Trophoblast cell (in vitro differentiated cells and primary cell): ENCODE measurements around the gene PAK1IP1.

Source experiments
- DNase-seq, 2 donors: peaks; one replicate each; pipeline ENCODE4 v3.0.0-alpha.2; 2016
- H2AFZ ChIP-seq: 2 replicates; pipeline ENCODE4 v1.6.1; 2013; ENCODE audit warnings: low read length, moderate library complexity, mild to moderate bottlenecking; ENCODE audit not compliant: insufficient read depth, poor library complexity
- H2AK5ac ChIP-seq: 2 replicates; pipeline ENCODE4 v1.6.1; 2013; ENCODE audit warnings: mild to moderate bottlenecking, low read length
- H2BK120ac ChIP-seq: 2 replicates; pipeline ENCODE4 v1.6.1; 2013; ENCODE audit warnings: low read length, mild to moderate bottlenecking, moderate library complexity; ENCODE audit not compliant: insufficient read depth, poor library complexity
- H2BK12ac ChIP-seq: 2 replicates; pipeline ENCODE4 v1.6.1; 2013; ENCODE audit warnings: mild to moderate bottlenecking, low read length, moderate library complexity
- H2BK5ac ChIP-seq: 2 replicates; pipeline ENCODE4 v1.6.1; 2013; ENCODE audit warnings: low read length, low read depth, moderate library complexity, mild to moderate bottlenecking; ENCODE audit not compliant: poor library complexity
- H3K14ac ChIP-seq: 2 replicates; pipeline ENCODE4 v1.6.1; 2013; ENCODE audit warnings: mild to moderate bottlenecking, low read length
- H3K18ac ChIP-seq: 2 replicates; pipeline ENCODE4 v1.6.1; 2013; ENCODE audit warnings: mild to moderate bottlenecking, low read length
- H3K23ac ChIP-seq: 2 replicates; pipeline ENCODE4 v1.6.1; 2013; ENCODE audit warnings: low read length
- H3K27ac ChIP-seq: 2 replicates; pipeline ENCODE4 v1.5.1; 2013; ENCODE audit warnings: low read depth, mild to moderate bottlenecking, inconsistent platforms, low read length, moderate library complexity
- H3K27me3 ChIP-seq: 2 replicates; pipeline ENCODE4 v1.6.1; 2013; ENCODE audit warnings: inconsistent platforms, mild to moderate bottlenecking, low read length, moderate library complexity; ENCODE audit not compliant: insufficient read depth
- H3K36me3 ChIP-seq, 2 experiments: 1 replicate in 1 of 2; 2 replicates in 1 of 2; pipeline ENCODE4 v1.6.1; 2013; ENCODE audit warnings: low read length in 2 of 2, mild to moderate bottlenecking in 2 of 2, moderate library complexity in 1 of 2; ENCODE audit not compliant: insufficient read depth in 2 of 2, control insufficient read depth in 1 of 2
- H3K4ac ChIP-seq: 2 replicates; pipeline ENCODE4 v1.6.1; 2013; ENCODE audit warnings: low read depth, mild to moderate bottlenecking, low read length, moderate library complexity
- H3K4me1 ChIP-seq, 2 experiments: 1 replicate in 1 of 2; 2 replicates in 1 of 2; pipeline ENCODE4 v1.6.1; 2013; ENCODE audit warnings: low read length in 2 of 2, mild to moderate bottlenecking in 2 of 2, moderate library complexity in 1 of 2; ENCODE audit not compliant: insufficient read depth in 2 of 2, control insufficient read depth in 1 of 2
- H3K4me2 ChIP-seq: 2 replicates; pipeline ENCODE4 v1.6.1; 2013; ENCODE audit warnings: inconsistent platforms, mild to moderate bottlenecking, low read length, moderate library complexity
- H3K4me3 ChIP-seq: 2 replicates; pipeline ENCODE4 v1.5.1; 2013; ENCODE audit warnings: mild to moderate bottlenecking, low read depth, low read length, inconsistent platforms
- H3K79me1 ChIP-seq: one replicate; pipeline ENCODE4 v1.6.1; 2013; ENCODE audit warnings: low read length
- H3K79me2 ChIP-seq: 2 replicates; pipeline ENCODE4 v1.6.1; 2013; ENCODE audit warnings: low read length, mild to moderate bottlenecking; ENCODE audit not compliant: control insufficient read depth, insufficient read depth, poor library complexity
- H3K9ac ChIP-seq: 2 replicates; pipeline ENCODE4 v1.6.1; 2013; ENCODE audit warnings: mild to moderate bottlenecking, low read length
- H3K9me3 ChIP-seq: 2 replicates; pipeline ENCODE4 v1.6.1; 2013; ENCODE audit warnings: low read depth, mild to moderate bottlenecking, control low read depth, inconsistent platforms, low read length; ENCODE audit not compliant: insufficient read depth
- H4K12ac ChIP-seq: 2 replicates; pipeline ENCODE4 v1.6.1; 2013; ENCODE audit warnings: low read depth, mild to moderate bottlenecking, low read length, moderate library complexity
- H4K8ac ChIP-seq: 2 replicates; pipeline ENCODE4 v1.6.1; 2013; ENCODE audit warnings: low read depth, mild to moderate bottlenecking, low read length, moderate library complexity
- H4K91ac ChIP-seq: one replicate; pipeline ENCODE4 v1.6.1; 2013; ENCODE audit warnings: low read depth, mild to moderate bottlenecking, low read length, moderate library complexity
- WGBS: extraction: QIAGEN DNeasy Blood & Tissue Kit; methylation state at CpG from one replicate; pipeline ENCODE4 v1.1.7; 2013; ENCODE audit warnings: missing lambda C conversion rate; ENCODE audit not compliant: insufficient read length, insufficient coverage; ENCODE audit errors: extremely low coverage; 5-methylcytosine and 5-hydroxymethylcytosine counted together

PAK1IP1 gene

GRCh38 chr6:10686901-10687300, 7.9 kb upstream of the PAK1IP1 start:
- Histone ChIP-seq H2BK120ac (no peak overlapping the region), H3K14ac (no peak overlapping the region), H2BK12ac (no peak overlapping the region), H3K36me3 (no peaks in the 10 kb centered on the region), H2AFZ (no peak overlapping the region), H3K23ac (no peak overlapping the region), H4K91ac (no peak overlapping the region), H3K4me3 (no peak overlapping the region), H3K27ac (no peak overlapping the region), H3K79me1 (peaks cover 5% of the 10 kb centered on the region), H3K18ac (no peak overlapping the region), H2AK5ac (no peak overlapping the region), H3K4ac (no peak overlapping the region), H3K79me2 (no peaks in the 10 kb centered on the region), H4K12ac (no peak overlapping the region), H3K4me2 (no peak overlapping the region), H2BK5ac (no peak overlapping the region), H3K27me3 (no peaks in the 10 kb centered on the region), H3K4me1 (peaks cover 3 to 5% of the 10 kb centered on the region in 2 experiments), H3K9ac (no peak overlapping the region), H3K9me3 (no peaks in the 10 kb centered on the region), H4K8ac (no peak overlapping the region)
- no peak for DNase-seq
- no CpG with 5 or more reads among the region's 8 CpGs for WGBS

- Histone ChIP-seq H4K8ac (no peak overlapping the region), H2AK5ac (no peak overlapping the region), H4K12ac (no peak overlapping the region), H2BK12ac (no peak overlapping the region), H3K4me1 (peaks cover 5 to 6% of the 10 kb centered on the region in 2 experiments), H3K4me3 (no peak overlapping the region), H3K79me2 (no peaks in the 10 kb centered on the region), H3K23ac (no peak overlapping the region), H3K9ac (no peak overlapping the region), H3K18ac (no peak overlapping the region), H2AFZ (no peak overlapping the region), H3K4me2 (no peak overlapping the region), H3K14ac (no peak overlapping the region), H2BK120ac (no peak overlapping the region), H3K9me3 (no peaks in the 10 kb centered on the region), H4K91ac (no peak overlapping the region), H3K79me1 (peaks cover 5% of the 10 kb centered on the region), H2BK5ac (no peak overlapping the region), H3K4ac (no peak overlapping the region), H3K36me3 (no peaks in the 10 kb centered on the region), H3K27me3 (no peaks in the 10 kb centered on the region), H3K27ac (no peak overlapping the region)
- no CpG with 5 or more reads among the region's 6 CpGs for WGBS
- DNase-seq = no peak
These were observed 7.2 kb upstream of the PAK1IP1 start for GRCh38 chr6:10687582-10687981.

- Histone ChIP-seq H3K9ac (no peak overlapping the region), H3K9me3 (no peaks in the 10 kb centered on the region), H3K18ac (no peak overlapping the region), H4K12ac (no peak overlapping the region), H3K4me3 (no peak overlapping the region), H2BK12ac (no peak overlapping the region), H3K14ac (no peak overlapping the region), H3K36me3 (no peaks in the 10 kb centered on the region), H3K4me1 (peaks cover 5 to 6% of the 10 kb centered on the region in 2 experiments), H2BK120ac (no peak overlapping the region), H4K91ac (no peak overlapping the region), H2BK5ac (no peak overlapping the region), H3K27ac (peak overlapping the region; percentile 67), H3K79me1 (peaks cover 15% of the 10 kb centered on the region), H2AFZ (no peak overlapping the region), H3K27me3 (no peaks in the 10 kb centered on the region), H3K23ac (no peak overlapping the region), H3K4me2 (no peak overlapping the region), H4K8ac (no peak overlapping the region), H3K4ac (no peak overlapping the region), H2AK5ac (no peak overlapping the region), H3K79me2 (peaks cover 7% of the 10 kb centered on the region)
- DNase-seq = no peak
- WGBS = no CpG with 5 or more reads among the region's 15 CpGs
These were observed 3.9 kb upstream of the PAK1IP1 start for GRCh38 chr6:10690651-10691445.

GRCh38 chr6:10692965-10693538, 1.7 kb upstream of the PAK1IP1 start:
- H3K18ac ChIP-seq = no peak overlapping the region
- no peak overlapping the region for H3K9ac ChIP-seq
- H3K9me3 ChIP-seq = no peaks in the 10 kb centered on the region
- no peak overlapping the region for H2AK5ac ChIP-seq
- H4K91ac ChIP-seq = no peak overlapping the region
- no peak overlapping the region for H3K14ac ChIP-seq
- H4K12ac ChIP-seq = no peak overlapping the region
- H3K36me3 ChIP-seq = peaks cover 0 to 5% of the 10 kb centered on the region in 2 experiments
- H2AFZ ChIP-seq = no peak overlapping the region
- no peaks in the 10 kb centered on the region for H3K27me3 ChIP-seq
- H2BK5ac ChIP-seq = no peak overlapping the region
- no peak overlapping the region for H3K4me3 ChIP-seq
- H4K8ac ChIP-seq = no peak overlapping the region
- no peak overlapping the region for H3K23ac ChIP-seq
- H3K79me1 ChIP-seq = peaks cover 15% of the 10 kb centered on the region
- H3K4me2 ChIP-seq = peak overlapping the region; percentile 67
- no peak overlapping the region for H2BK120ac ChIP-seq
- peaks cover 7% of the 10 kb centered on the region for H3K79me2 ChIP-seq
- no peak overlapping the region for H3K27ac ChIP-seq
- no peak for DNase-seq
- no peak overlapping the region for H2BK12ac ChIP-seq
- no CpG with 5 or more reads among the region's 8 CpGs for WGBS
- peaks cover 5 to 6% of the 10 kb centered on the region in 2 experiments for H3K4me1 ChIP-seq
- no peak overlapping the region for H3K4ac ChIP-seq
